ENCODE measurements around the gene VPS33B. TPM values are rescaled to one million over a fixed set of nuclear protein-coding genes. Genes with fewer than 3 reads are reported as not detected.

Gene VPS33B
- total RNA-seq, 1 experiment from 2014 or later = 16.3 TPM

- Mint-ChIP-seq H3K4me3 (no peak overlapping the region), H3K9me3 (no peaks in the 10 kb centered on the region; a peak in 2 of 5 replicates), H3K27ac (no peak overlapping the region), H3K4me1 (peaks cover 5 to 9% of the 10 kb centered on the region in 2 experiments; a peak in 1 of 4 replicates), H3K36me3 (ENCODE audit: insufficient read depth in 1 of 3, low read depth in 3 of 3) (no peaks in the 10 kb centered on the region), H3K27me3 (ENCODE audit: low read depth) (peaks cover 27% of the 10 kb centered on the region)
- Histone ChIP-seq H3K56ac (ENCODE audit: insufficient read length, low read depth, low read length) (no peak overlapping the region), H3K4ac (ENCODE audit: low read depth, low read length) (no peak overlapping the region), H2BK15ac (ENCODE audit: low read depth, low read length) (no peak overlapping the region), H2AK5ac (ENCODE audit: insufficient read length, low read length) (no peak overlapping the region), H3K23me2 (ENCODE audit: insufficient read length, low read depth, low read length, poor library complexity, severe bottlenecking) (no peaks in the 10 kb centered on the region), H3K4me2 (ENCODE audit: insufficient read depth, insufficient read length, low read length) (no peak overlapping the region), H3T11ph (ENCODE audit: low read length) (no peak overlapping the region), H3K18ac (ENCODE audit: insufficient read length, low read depth, low read length) (no peak overlapping the region), H2BK5ac (ENCODE audit: insufficient read length, low read length) (no peak overlapping the region), H3K4me1 (ENCODE audit: insufficient read depth, low read length) (no peaks in the 10 kb centered on the region), H3K79me2 (ENCODE audit: insufficient read depth, low read length) (no peaks in the 10 kb centered on the region), H2AFZ (ENCODE audit: low read length) (no peak overlapping the region), H4K5ac (ENCODE audit: insufficient read length, low read depth, low read length) (no peak overlapping the region), H2BK12ac (ENCODE audit: insufficient read length, low read depth, low read length) (no peak overlapping the region), H3K79me1 (ENCODE audit: insufficient read depth, low read depth, low read length, poor library complexity, severe bottlenecking) (no peaks in the 10 kb centered on the region), H3K27me3 (ENCODE audit: insufficient read depth, low read length) (no peaks in the 10 kb centered on the region), H4K8ac (replicated peaks; ENCODE audit: insufficient read length, low read depth, low read length) (no peak overlapping the region), H3K9ac (ENCODE audit: extremely low read depth, insufficient read length, low read length) (no peak overlapping the region), H3K23ac (ENCODE audit: insufficient read length, low read depth, low read length) (no peak overlapping the region), H3K27ac (ENCODE audit: insufficient read length, low read depth, low read length) (no peak overlapping the region), H4K20me1 (ENCODE audit: control insufficient read depth, insufficient read depth, insufficient read length) (no peaks in the 10 kb centered on the region), H4K91ac (ENCODE audit: insufficient read length, low read depth, low read length) (no peak overlapping the region), H3K14ac (ENCODE audit: insufficient read depth, low read length) (no peak overlapping the region), H2BK120ac (ENCODE audit: low read depth, low read length, poor library complexity, severe bottlenecking) (no peak overlapping the region), H3K9me3 (ENCODE audit: control insufficient read depth, low read depth, low read length) (no peaks in the 10 kb centered on the region), H2BK20ac (ENCODE audit: low read depth, low read length, poor library complexity, severe bottlenecking) (no peak overlapping the region)
- peak; percentile 71 for DNase-seq
- WGBS (ENCODE audit: extremely low coverage, insufficient read length, low lambda C conversion rate) = no CpG with 5 or more reads among the region's 12 CpGs
- TF ChIP-seq CTCF (conservative IDR thresholded peaks at IDR 0.05) = peak; percentile 73
Observed at GRCh38 chr15:91049378-91050127, 27.2 kb upstream of the VPS33B start.

Measured in H9 (cell line).